WERI-Rb-1 (cell line): ENCODE measurements around the gene CARHSP1.
"Not testable (repeated sequence)": the region's sequence is repeated elsewhere in the genome, so short reads cannot be mapped to it uniquely, and the experiment has no call there.

Experiments
- DNase-seq: peaks from one replicate; pipeline ENCODE4 v3.0.0-alpha.2; 2020
- H3K27ac ChIP-seq: fragments of 250-450 bp; sonication (Bioruptor Pico); 2 replicates; pipeline ENCODE4 v1.5.1; 2020; ENCODE audit warnings: mild to moderate bottlenecking, moderate library complexity
- H3K27me3 ChIP-seq: fragments of 250-450 bp; sonication (Bioruptor Pico); 2 replicates; pipeline ENCODE4 v1.5.1; 2021; ENCODE audit warnings: mild to moderate bottlenecking, low read depth, moderate library complexity; ENCODE audit not compliant: insufficient read depth, severe bottlenecking
- H3K36me3 ChIP-seq: fragments of 250-450 bp; sonication (Bioruptor Pico); 2 replicates; pipeline ENCODE4 v1.5.1; 2020; ENCODE audit warnings: mild to moderate bottlenecking, moderate library complexity
- H3K4me3 ChIP-seq: 2 replicates; pipeline ENCODE4 v1.5.1; 2011; ENCODE audit warnings: low read depth, mild to moderate bottlenecking, control low read depth, low read length
- H3K9me3 ChIP-seq: fragments of 250-450 bp; sonication (Bioruptor Pico); 2 replicates; pipeline ENCODE4 v1.5.1; 2021; ENCODE audit warnings: mild to moderate bottlenecking, moderate library complexity; ENCODE audit not compliant: severe bottlenecking
- TF ChIP-seq, protein P1 (sequence below): IDR thresholded peaks from 2 replicates; pipeline ENCODE4 v1.5.1; 2011; ENCODE audit warnings: low read depth, mild to moderate bottlenecking, control low read depth, inconsistent platforms, low read length

The CARHSP1 gene

DNA sequence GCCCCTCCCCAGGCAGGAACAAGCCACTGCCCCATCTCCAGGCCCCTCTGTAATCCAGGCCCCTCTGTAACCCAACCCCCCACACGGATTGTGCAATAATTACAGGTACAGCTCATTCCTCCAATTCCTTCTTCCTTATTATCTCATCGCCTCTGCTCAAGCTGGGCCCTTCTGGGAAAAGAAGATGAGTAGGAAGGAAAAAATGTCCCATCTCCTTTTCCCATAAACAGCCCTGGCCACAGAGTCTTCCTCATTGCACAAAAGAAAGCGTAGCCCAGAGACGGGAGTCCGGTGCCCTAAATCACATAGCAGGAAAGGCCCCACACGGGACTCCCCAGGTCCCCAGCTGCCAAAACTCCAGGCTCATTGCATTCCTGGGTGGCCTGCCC is 9.7 kb upstream of the CARHSP1 start:
- H3K9me3 ChIP-seq, result no peaks in the 10 kb centered on the region
- H3K27ac ChIP-seq, result no peak overlapping the region
- no peaks in the 10 kb centered on the region for H3K36me3 ChIP-seq
- DNase-seq, result no peak
- no peak overlapping the region for H3K4me3 ChIP-seq
- no peaks in the 10 kb centered on the region for H3K27me3 ChIP-seq
- TF ChIP-seq, protein P1, sequence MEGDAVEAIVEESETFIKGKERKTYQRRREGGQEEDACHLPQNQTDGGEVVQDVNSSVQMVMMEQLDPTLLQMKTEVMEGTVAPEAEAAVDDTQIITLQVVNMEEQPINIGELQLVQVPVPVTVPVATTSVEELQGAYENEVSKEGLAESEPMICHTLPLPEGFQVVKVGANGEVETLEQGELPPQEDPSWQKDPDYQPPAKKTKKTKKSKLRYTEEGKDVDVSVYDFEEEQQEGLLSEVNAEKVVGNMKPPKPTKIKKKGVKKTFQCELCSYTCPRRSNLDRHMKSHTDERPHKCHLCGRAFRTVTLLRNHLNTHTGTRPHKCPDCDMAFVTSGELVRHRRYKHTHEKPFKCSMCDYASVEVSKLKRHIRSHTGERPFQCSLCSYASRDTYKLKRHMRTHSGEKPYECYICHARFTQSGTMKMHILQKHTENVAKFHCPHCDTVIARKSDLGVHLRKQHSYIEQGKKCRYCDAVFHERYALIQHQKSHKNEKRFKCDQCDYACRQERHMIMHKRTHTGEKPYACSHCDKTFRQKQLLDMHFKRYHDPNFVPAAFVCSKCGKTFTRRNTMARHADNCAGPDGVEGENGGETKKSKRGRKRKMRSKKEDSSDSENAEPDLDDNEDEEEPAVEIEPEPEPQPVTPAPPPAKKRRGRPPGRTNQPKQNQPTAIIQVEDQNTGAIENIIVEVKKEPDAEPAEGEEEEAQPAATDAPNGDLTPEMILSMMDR, result no peak

DNA sequence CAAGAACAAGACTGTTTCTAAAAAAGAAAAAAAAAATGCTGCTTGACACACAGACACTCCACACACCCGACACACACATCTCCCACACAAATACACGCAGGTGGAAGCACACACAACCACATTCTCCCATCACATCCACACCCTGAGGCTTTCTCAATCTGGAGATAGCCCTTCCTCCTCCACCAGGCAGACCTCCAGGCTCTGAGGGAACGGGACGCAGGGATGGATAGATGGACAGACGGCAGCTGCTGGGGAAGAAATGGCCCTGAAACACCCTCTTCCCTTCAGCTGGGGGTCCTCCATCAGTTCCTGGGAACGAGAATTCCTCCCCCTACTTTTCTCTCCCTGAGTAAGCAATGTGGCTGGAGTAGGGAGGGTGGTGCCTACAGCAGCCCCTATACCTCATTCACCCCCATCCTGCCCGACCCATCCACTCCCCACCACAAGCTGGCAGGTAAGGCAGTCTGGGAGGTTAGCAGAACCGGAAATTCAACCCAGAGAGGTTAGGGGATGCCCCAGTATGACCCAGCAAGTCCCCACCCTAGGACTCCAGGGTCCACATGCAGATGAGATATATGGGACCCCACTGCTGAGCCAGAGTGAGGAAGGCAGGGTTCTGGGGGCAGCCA is 9.2 kb upstream of the CARHSP1 start:
- Histone ChIP-seq H3K4me3 (no peak overlapping the region), H3K27ac (no peak overlapping the region), H3K36me3 (no peaks in the 10 kb centered on the region), H3K27me3 (no peaks in the 10 kb centered on the region), H3K9me3 (no peaks in the 10 kb centered on the region)
- TF ChIP-seq, protein P1, result no peak
- no peak for DNase-seq

DNA sequence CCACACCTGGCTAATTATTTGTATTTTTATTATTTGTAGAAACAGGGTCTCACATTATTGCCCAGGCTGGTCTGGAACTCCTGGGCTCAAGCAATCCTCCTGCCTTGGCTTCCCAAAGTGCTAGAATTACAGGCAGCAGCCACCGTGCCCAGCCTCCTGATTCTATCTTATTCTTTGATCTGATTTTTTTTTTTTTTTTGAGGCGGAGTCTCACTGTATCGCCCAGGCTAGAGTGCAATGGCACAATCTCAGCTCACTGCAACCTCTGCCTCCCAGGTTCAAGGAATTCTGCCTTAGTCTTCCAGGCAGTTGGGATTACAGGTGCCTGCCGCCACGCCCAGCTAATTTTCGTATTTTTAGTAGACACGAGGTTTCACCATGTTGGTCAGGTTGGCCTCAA is 6.5 kb upstream of the CARHSP1 start:
- DNase-seq, H3K27ac ChIP-seq, H3K9me3 ChIP-seq, H3K36me3 ChIP-seq, H3K4me3 ChIP-seq, H3K27me3 ChIP-seq: not testable (repeated sequence)

- Histone ChIP-seq H3K27me3 (no peaks in the 10 kb centered on the region), H3K27ac (no peak overlapping the region), H3K36me3 (no peaks in the 10 kb centered on the region), H3K9me3 (no peaks in the 10 kb centered on the region), H3K4me3 (no peak overlapping the region)
- DNase-seq, result no peak
- TF ChIP-seq, protein P1, result no peak
Observed at GRCh38 chr16:8874388-8874787, 5.6 kb upstream of the CARHSP1 start.

DNA sequence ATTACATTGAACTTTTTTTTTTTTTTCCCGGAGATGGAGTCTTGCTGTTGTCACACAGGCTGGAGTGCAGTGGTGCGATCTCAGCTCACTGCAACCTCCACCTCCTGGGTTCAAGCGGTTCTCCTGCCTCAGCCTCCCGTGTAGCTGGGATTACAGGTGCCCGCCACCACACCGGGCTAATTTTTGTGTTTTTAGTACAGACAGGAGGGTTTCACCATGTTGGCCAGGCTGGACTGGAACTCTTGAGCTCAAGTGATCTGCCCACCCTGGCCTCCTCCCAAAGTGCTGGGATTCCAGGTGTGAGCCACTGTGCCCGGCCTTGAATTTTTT is 5.0 kb upstream of the CARHSP1 start:
- not testable (repeated sequence) for H3K27ac ChIP-seq, H3K27me3 ChIP-seq, H3K4me3 ChIP-seq, H3K9me3 ChIP-seq, DNase-seq, H3K36me3 ChIP-seq

DNA sequence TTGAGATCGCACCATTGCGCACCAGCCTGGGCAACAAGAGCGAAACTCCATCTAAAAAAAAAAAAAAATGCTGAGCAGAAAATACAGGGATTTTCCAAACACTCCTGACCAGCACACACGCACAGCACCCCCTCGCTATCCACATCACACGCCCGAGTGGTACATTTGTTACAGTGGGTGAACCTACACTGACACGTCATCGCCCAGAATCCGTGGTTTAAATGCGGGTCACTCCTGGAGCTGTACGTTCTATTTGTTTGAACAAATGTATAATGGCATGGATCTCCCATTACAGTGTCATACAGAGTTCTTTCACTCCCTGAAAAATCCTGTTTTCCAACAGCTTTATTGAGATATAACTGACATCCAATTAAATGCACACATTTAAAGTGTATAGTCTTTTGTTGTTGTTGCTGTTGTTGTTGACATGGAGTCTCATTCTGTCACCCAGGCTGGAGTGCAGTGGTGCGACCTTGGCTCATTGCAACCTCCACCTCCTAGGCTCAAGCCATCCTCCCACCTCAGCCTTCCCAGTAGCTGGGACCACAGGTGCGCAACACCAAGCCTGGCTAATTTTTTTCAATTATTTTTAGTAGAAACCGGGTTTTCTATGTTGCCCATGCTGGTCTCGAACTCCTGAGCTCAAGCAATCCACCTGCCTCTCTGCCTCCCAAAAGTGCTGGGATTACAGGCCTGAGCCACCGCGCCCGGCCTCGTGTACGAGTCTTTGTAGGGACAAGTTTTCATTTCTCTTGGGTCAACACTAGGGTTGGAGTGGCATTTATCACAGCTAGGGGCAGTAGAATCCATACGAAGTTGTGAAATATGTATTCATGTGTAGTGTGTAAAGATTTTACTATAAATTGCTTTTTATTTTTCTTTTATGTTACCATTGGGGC is 4.4 kb upstream of the CARHSP1 start:
- TF ChIP-seq, protein P1, result no peak
- no peak overlapping the region for H3K4me3 ChIP-seq
- H3K36me3 ChIP-seq, result peaks cover 3% of the 10 kb centered on the region
- DNase-seq, result no peak
- no peak overlapping the region for H3K27ac ChIP-seq
- H3K27me3 ChIP-seq, result no peaks in the 10 kb centered on the region
- H3K9me3 ChIP-seq, result no peaks in the 10 kb centered on the region

GRCh38 chr16:8872071-8872470 is 3.3 kb upstream of the CARHSP1 start:
- TF ChIP-seq, protein P1, result no peak
- Histone ChIP-seq H3K4me3 (no peak overlapping the region), H3K9me3 (no peaks in the 10 kb centered on the region), H3K27ac (no peak overlapping the region), H3K36me3 (peaks cover 13% of the 10 kb centered on the region), H3K27me3 (no peaks in the 10 kb centered on the region)
- no peak for DNase-seq

- DNase-seq, H3K27me3 ChIP-seq, H3K9me3 ChIP-seq, H3K27ac ChIP-seq, H3K4me3 ChIP-seq: not testable (repeated sequence)
- H3K36me3 ChIP-seq, result peaks cover 29% of the 10 kb centered on the region
Observed at GRCh38 chr16:8869988-8870241, 1.1 kb upstream of the CARHSP1 start.
